ENCODE results near the gene GUCD1.

DNA sequence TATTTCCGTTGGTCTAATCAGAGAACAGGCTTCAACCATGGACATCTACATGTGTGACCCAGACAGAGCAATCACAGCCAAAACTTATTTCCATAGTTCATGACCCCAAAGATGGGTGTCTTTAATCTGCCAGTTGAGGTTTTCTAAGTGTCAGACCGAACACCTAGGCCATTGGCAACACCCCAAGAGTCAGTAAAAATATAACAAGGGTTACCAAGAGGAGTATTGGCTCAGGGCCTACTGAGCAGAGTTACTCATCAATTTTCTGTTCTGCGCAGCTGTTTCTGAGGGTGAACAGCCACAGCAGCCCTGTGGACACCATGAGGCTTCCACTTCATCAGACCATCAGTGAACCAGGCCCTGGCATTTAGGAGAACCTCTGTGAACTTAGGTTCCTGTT is 18.8 kb downstream of the GUCD1 start:
- TF ChIP-seq ZNF19 (tag by site-specific recombination; IDR thresholded peaks at IDR 0.05; ENCODE audit: low read depth), result no peak
- TF ChIP-seq ZNF416 (tag by site-specific recombination; IDR thresholded peaks at IDR 0.05), result no peak
- TF ChIP-seq, protein P1, sequence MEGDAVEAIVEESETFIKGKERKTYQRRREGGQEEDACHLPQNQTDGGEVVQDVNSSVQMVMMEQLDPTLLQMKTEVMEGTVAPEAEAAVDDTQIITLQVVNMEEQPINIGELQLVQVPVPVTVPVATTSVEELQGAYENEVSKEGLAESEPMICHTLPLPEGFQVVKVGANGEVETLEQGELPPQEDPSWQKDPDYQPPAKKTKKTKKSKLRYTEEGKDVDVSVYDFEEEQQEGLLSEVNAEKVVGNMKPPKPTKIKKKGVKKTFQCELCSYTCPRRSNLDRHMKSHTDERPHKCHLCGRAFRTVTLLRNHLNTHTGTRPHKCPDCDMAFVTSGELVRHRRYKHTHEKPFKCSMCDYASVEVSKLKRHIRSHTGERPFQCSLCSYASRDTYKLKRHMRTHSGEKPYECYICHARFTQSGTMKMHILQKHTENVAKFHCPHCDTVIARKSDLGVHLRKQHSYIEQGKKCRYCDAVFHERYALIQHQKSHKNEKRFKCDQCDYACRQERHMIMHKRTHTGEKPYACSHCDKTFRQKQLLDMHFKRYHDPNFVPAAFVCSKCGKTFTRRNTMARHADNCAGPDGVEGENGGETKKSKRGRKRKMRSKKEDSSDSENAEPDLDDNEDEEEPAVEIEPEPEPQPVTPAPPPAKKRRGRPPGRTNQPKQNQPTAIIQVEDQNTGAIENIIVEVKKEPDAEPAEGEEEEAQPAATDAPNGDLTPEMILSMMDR (tag by site-specific recombination; IDR thresholded peaks at IDR 0.05), result no peak
- TF ChIP-seq, protein P2, sequence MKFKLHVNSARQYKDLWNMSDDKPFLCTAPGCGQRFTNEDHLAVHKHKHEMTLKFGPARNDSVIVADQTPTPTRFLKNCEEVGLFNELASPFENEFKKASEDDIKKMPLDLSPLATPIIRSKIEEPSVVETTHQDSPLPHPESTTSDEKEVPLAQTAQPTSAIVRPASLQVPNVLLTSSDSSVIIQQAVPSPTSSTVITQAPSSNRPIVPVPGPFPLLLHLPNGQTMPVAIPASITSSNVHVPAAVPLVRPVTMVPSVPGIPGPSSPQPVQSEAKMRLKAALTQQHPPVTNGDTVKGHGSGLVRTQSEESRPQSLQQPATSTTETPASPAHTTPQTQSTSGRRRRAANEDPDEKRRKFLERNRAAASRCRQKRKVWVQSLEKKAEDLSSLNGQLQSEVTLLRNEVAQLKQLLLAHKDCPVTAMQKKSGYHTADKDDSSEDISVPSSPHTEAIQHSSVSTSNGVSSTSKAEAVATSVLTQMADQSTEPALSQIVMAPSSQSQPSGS (tag by site-specific recombination; IDR thresholded peaks at IDR 0.05; ENCODE audit: low read depth), result no peak
- TF ChIP-seq YY1 (tag by site-specific recombination; IDR thresholded peaks at IDR 0.05), result no peak
- no peak for TF ChIP-seq RBAK (tag by site-specific recombination; IDR thresholded peaks at IDR 0.05)
- TF ChIP-seq, protein P3, sequence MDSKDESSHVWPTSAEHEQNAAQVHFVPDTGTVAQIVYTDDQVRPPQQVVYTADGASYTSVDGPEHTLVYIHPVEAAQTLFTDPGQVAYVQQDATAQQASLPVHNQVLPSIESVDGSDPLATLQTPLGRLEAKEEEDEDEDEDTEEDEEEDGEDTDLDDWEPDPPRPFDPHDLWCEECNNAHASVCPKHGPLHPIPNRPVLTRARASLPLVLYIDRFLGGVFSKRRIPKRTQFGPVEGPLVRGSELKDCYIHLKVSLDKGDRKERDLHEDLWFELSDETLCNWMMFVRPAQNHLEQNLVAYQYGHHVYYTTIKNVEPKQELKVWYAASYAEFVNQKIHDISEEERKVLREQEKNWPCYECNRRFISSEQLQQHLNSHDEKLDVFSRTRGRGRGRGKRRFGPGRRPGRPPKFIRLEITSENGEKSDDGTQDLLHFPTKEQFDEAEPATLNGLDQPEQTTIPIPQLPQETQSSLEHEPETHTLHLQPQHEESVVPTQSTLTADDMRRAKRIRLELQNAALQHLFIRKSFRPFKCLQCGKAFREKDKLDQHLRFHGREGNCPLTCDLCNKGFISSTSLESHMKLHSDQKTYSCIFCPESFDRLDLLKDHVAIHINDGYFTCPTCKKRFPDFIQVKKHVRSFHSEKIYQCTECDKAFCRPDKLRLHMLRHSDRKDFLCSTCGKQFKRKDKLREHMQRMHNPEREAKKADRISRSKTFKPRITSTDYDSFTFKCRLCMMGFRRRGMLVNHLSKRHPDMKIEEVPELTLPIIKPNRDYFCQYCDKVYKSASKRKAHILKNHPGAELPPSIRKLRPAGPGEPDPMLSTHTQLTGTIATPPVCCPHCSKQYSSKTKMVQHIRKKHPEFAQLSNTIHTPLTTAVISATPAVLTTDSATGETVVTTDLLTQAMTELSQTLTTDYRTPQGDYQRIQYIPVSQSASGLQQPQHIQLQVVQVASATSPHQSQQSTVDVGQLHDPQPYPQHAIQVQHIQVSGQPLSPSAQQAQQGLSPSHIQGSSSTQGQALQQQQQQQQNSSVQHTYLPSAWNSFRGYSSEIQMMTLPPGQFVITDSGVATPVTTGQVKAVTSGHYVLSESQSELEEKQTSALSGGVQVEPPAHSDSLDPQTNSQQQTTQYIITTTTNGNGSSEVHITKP (tag by site-specific recombination; IDR thresholded peaks at IDR 0.05), result no peak
- TF ChIP-seq ZNF311 (tag by site-specific recombination; IDR thresholded peaks at IDR 0.05; ENCODE audit: borderline replicate concordance), result no peak
- TF ChIP-seq ZNF843 (tag by site-specific recombination; IDR thresholded peaks at IDR 0.05), result no peak
- TF ChIP-seq ZNF174 (tag by site-specific recombination; IDR thresholded peaks at IDR 0.05), result no peak
- TF ChIP-seq, protein P4, sequence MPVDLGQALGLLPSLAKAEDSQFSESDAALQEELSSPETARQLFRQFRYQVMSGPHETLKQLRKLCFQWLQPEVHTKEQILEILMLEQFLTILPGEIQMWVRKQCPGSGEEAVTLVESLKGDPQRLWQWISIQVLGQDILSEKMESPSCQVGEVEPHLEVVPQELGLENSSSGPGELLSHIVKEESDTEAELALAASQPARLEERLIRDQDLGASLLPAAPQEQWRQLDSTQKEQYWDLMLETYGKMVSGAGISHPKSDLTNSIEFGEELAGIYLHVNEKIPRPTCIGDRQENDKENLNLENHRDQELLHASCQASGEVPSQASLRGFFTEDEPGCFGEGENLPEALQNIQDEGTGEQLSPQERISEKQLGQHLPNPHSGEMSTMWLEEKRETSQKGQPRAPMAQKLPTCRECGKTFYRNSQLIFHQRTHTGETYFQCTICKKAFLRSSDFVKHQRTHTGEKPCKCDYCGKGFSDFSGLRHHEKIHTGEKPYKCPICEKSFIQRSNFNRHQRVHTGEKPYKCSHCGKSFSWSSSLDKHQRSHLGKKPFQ (tag by site-specific recombination; IDR thresholded peaks at IDR 0.05), result no peak
- no peak for TF ChIP-seq ZNF654 (tag by site-specific recombination; IDR thresholded peaks at IDR 0.05; ENCODE audit: low read depth)
- no peak for TF ChIP-seq GLIS1 (tag by site-specific recombination; IDR thresholded peaks at IDR 0.05)
